ENCODE results near the gene LRFN2. TPM values are rescaled to one million over a fixed set of nuclear protein-coding genes. Genes with fewer than 3 reads are reported as not detected.

LRFN2 gene
- total and polyA plus RNA-seq, 2 experiments from 2014 or later = 0.29 to 2.5 TPM

DNA sequence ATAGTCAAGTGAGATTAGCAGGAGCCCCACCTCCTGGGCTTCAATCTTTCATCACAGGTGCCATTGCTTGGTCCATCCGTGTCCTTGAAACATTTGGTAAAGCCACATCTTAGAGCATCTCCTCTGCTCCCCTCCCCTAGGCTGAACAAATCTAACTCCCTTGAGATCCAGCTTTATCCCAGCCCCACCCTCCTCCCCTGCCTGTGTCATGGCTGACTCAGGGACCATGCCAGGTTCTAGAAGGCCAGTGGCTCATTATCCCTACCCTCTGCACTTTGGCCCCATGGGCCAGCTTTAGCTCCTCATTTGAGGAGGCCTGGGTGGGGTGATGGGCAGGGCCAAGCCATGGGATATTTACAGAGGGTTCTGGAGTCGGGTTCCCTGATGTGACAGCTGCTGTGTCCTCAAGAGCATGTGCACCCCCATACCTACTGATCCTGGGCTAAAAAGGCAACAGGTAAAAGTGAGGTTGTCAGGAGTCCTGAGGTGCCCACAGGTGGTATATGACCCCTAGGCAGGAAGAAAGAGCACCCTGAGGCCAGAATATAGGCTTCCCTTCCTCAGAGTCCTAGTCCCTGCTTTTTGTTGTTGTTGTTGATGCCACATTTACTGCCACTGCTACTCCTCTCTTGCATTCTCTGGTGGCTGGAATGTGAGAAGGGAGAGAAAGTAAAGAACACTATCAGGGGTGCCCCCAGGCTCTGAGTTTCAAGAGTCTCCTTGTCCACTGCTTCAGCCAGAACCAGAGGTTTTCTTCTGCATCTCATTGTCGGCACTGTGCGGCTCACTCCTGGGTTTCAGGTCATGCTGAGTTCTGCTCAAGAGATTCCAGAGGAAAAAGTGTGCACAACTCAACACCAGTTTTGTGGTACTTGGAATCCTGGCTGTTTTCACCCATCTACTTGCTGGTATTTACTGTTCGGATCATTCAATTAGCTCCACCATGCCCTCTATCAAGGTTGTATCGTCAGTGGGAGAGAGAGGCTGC, 228.4 kb downstream of the LRFN2 start:
- no peak overlapping the region; the same call in 1 of the 2 replicates for H3K27ac Mint-ChIP-seq
- Histone ChIP-seq H3K4me1 (ENCODE audit: insufficient read depth) (peaks cover 37% of the 10 kb centered on the region), H3K9me2 (ENCODE audit: insufficient read depth) (peaks cover 24% of the 10 kb centered on the region)

DNA sequence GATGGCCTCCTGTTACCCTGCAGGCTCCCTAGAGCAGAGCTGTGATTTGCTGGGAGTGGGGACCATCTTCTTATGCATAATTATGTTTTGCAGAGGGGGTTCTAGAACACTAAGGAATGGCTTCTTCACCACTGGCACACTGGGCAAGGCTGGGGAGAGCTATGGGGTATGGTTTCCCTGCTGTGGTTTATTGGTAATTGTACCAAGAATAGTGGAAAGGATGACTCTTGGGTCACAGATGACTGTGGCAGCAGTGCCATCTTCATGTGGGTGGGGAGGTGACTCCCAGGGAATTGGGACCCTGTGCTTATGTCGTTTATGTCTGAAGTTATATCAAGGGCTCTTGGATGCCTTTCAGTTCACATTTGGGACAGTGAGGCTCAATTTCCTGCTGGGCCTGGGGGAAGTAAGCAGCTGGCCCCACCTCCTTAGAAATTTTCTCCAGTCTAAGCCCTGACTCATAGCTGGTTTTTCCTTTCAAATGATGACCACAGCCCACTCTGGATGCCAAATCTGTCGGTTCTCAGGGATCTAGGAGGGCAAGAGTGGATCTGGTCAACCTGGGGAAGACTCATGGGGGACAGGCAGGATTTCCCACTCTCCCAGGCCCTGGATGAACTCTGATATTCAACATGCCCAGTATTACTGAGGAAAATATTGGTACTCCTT, 230.8 kb downstream of the LRFN2 start:
- Mint-ChIP-seq H3K27ac (no peak overlapping the region), H3K4me1 (peaks cover 24% of the 10 kb centered on the region), H3K9me3 (peaks cover 2% of the 10 kb centered on the region; the same call in 1 of the 3 replicates), H3K27me3 (ENCODE audit: insufficient read depth, low read depth, poor library complexity) (no peaks in the 10 kb centered on the region), H3K36me3 (ENCODE audit: low read depth) (no peaks in the 10 kb centered on the region), H3K4me3 (no peak overlapping the region)
- Histone ChIP-seq H3F3A (replicated peaks; ENCODE audit: low read depth) (no peaks in the 10 kb centered on the region), H3K4me1 (ENCODE audit: insufficient read depth) (peaks cover 14% of the 10 kb centered on the region), H3K27ac (ENCODE audit: low read depth) (no peak overlapping the region), H2AFZ (no peak overlapping the region), H3K27me3 (ENCODE audit: insufficient read depth) (no peaks in the 10 kb centered on the region), H3K79me2 (replicated peaks; ENCODE audit: insufficient read depth) (no peaks in the 10 kb centered on the region), H4K20me1 (replicated peaks; ENCODE audit: insufficient read depth) (no peaks in the 10 kb centered on the region), H3K9me2 (ENCODE audit: insufficient read depth) (peaks cover 24% of the 10 kb centered on the region), H3K4me2 (no peak overlapping the region), H3K36me3 (ENCODE audit: insufficient read depth) (no peaks in the 10 kb centered on the region), H3K4me3 (no peak overlapping the region)
- TF ChIP-seq EZH2phosphoT487 (IDR thresholded peaks at IDR 0.05; ENCODE audit: unreplicated experiment) = no peak
- ATAC-seq (no peak), DNase-seq (ENCODE audit: low spot score) (no peak)

More for the DNA sequence above, 228.4 kb downstream of the LRFN2 start:
- H3K36me3 Mint-ChIP-seq (ENCODE audit: low read depth) = no peaks in the 10 kb centered on the region
- Histone ChIP-seq H4K20me1 (replicated peaks; ENCODE audit: insufficient read depth) (no peaks in the 10 kb centered on the region), H3F3A (replicated peaks; ENCODE audit: low read depth) (no peaks in the 10 kb centered on the region), H3K4me2 (peak overlapping the region; percentile 21), H3K79me2 (replicated peaks; ENCODE audit: insufficient read depth) (no peaks in the 10 kb centered on the region), H3K27ac (ENCODE audit: low read depth) (peak overlapping the region; percentile 73; the same call in 1 of the 2 replicates), H3K27me3 (ENCODE audit: insufficient read depth) (no peaks in the 10 kb centered on the region), H3K4me3 (no peak overlapping the region), H2AFZ (no peak overlapping the region), H3K36me3 (ENCODE audit: insufficient read depth) (no peaks in the 10 kb centered on the region)
- H3K4me1 Mint-ChIP-seq = peaks cover 43% of the 10 kb centered on the region
- no peak overlapping the region for H3K4me3 Mint-ChIP-seq
- peak; percentile 45 for DNase-seq (ENCODE audit: low spot score)
- H3K9me3 Mint-ChIP-seq = peaks cover 2% of the 10 kb centered on the region; the same call in 1 of the 3 replicates
- ATAC-seq = peak; percentile 26
- no peak for TF ChIP-seq EZH2 (IDR thresholded peaks at IDR 0.05; ENCODE audit: low read depth, unreplicated experiment)
- TF ChIP-seq, protein P1, sequence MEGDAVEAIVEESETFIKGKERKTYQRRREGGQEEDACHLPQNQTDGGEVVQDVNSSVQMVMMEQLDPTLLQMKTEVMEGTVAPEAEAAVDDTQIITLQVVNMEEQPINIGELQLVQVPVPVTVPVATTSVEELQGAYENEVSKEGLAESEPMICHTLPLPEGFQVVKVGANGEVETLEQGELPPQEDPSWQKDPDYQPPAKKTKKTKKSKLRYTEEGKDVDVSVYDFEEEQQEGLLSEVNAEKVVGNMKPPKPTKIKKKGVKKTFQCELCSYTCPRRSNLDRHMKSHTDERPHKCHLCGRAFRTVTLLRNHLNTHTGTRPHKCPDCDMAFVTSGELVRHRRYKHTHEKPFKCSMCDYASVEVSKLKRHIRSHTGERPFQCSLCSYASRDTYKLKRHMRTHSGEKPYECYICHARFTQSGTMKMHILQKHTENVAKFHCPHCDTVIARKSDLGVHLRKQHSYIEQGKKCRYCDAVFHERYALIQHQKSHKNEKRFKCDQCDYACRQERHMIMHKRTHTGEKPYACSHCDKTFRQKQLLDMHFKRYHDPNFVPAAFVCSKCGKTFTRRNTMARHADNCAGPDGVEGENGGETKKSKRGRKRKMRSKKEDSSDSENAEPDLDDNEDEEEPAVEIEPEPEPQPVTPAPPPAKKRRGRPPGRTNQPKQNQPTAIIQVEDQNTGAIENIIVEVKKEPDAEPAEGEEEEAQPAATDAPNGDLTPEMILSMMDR (conservative IDR thresholded peaks at IDR 0.05; ENCODE audit: low read depth in 2 of 2) = 0 out of 4 replicates have a peak, but pooled peaks of 1 of the 2 experiments have one; percentile 13
- TF ChIP-seq STAT1 (IDR thresholded peaks at IDR 0.05; ENCODE audit: unreplicated experiment) = no peak
- H3K27me3 Mint-ChIP-seq (ENCODE audit: insufficient read depth, low read depth, poor library complexity) = no peaks in the 10 kb centered on the region

DNA sequence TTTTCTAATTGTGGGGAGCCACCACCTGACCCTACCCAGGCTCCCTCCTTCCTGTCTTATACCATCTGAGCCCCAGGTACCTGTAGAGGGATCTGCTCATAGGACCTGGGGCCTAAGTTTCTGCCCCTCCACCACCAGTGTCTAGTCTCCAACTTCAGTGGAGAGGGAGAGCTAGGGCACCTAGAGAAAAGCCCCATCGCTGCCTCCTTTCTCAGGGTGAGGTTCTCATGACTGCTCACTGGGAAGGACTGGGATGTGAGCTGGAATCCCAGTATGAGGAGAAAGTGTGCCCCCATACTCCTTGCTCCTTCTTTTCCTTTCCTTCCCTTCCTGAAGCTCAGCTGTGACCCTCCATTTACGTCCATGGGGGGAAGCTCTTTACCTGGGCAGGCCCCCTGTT, 231.6 kb downstream of the LRFN2 start:
- Histone ChIP-seq H3K27ac (ENCODE audit: low read depth) (no peak overlapping the region), H3F3A (replicated peaks; ENCODE audit: low read depth) (no peaks in the 10 kb centered on the region), H3K9me2 (ENCODE audit: insufficient read depth) (peaks cover 18% of the 10 kb centered on the region), H3K4me2 (no peak overlapping the region), H3K4me3 (no peak overlapping the region), H2AFZ (no peak overlapping the region), H3K4me1 (ENCODE audit: insufficient read depth) (peaks cover 13% of the 10 kb centered on the region), H4K20me1 (replicated peaks; ENCODE audit: insufficient read depth) (no peaks in the 10 kb centered on the region), H3K36me3 (ENCODE audit: insufficient read depth) (no peaks in the 10 kb centered on the region), H3K79me2 (replicated peaks; ENCODE audit: insufficient read depth) (no peaks in the 10 kb centered on the region), H3K27me3 (ENCODE audit: insufficient read depth) (no peaks in the 10 kb centered on the region)
- Mint-ChIP-seq H3K4me3 (no peak overlapping the region), H3K36me3 (ENCODE audit: low read depth) (no peaks in the 10 kb centered on the region), H3K27ac (no peak overlapping the region), H3K27me3 (ENCODE audit: insufficient read depth, low read depth, poor library complexity) (no peaks in the 10 kb centered on the region), H3K4me1 (peaks cover 19% of the 10 kb centered on the region), H3K9me3 (peaks cover 2% of the 10 kb centered on the region; the same call in 1 of the 3 replicates)
- ATAC-seq = no peak
- no peak for DNase-seq (ENCODE audit: low spot score)
- TF ChIP-seq JUNB (IDR thresholded peaks at IDR 0.05; ENCODE audit: unreplicated experiment) = no peak
- TF ChIP-seq, protein P2, sequence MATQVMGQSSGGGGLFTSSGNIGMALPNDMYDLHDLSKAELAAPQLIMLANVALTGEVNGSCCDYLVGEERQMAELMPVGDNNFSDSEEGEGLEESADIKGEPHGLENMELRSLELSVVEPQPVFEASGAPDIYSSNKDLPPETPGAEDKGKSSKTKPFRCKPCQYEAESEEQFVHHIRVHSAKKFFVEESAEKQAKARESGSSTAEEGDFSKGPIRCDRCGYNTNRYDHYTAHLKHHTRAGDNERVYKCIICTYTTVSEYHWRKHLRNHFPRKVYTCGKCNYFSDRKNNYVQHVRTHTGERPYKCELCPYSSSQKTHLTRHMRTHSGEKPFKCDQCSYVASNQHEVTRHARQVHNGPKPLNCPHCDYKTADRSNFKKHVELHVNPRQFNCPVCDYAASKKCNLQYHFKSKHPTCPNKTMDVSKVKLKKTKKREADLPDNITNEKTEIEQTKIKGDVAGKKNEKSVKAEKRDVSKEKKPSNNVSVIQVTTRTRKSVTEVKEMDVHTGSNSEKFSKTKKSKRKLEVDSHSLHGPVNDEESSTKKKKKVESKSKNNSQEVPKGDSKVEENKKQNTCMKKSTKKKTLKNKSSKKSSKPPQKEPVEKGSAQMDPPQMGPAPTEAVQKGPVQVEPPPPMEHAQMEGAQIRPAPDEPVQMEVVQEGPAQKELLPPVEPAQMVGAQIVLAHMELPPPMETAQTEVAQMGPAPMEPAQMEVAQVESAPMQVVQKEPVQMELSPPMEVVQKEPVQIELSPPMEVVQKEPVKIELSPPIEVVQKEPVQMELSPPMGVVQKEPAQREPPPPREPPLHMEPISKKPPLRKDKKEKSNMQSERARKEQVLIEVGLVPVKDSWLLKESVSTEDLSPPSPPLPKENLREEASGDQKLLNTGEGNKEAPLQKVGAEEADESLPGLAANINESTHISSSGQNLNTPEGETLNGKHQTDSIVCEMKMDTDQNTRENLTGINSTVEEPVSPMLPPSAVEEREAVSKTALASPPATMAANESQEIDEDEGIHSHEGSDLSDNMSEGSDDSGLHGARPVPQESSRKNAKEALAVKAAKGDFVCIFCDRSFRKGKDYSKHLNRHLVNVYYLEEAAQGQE (IDR thresholded peaks at IDR 0.05; ENCODE audit: unreplicated experiment) = no peak
- no peak for TF ChIP-seq EZH2phosphoT487 (IDR thresholded peaks at IDR 0.05; ENCODE audit: unreplicated experiment)
- TF ChIP-seq, protein P3, sequence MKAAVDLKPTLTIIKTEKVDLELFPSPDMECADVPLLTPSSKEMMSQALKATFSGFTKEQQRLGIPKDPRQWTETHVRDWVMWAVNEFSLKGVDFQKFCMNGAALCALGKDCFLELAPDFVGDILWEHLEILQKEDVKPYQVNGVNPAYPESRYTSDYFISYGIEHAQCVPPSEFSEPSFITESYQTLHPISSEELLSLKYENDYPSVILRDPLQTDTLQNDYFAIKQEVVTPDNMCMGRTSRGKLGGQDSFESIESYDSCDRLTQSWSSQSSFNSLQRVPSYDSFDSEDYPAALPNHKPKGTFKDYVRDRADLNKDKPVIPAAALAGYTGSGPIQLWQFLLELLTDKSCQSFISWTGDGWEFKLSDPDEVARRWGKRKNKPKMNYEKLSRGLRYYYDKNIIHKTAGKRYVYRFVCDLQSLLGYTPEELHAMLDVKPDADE (IDR thresholded peaks at IDR 0.05) = no peak
- TF ChIP-seq ZNF114 (CRISPR knock-in tag; IDR thresholded peaks at IDR 0.05) = no peak
- TF ChIP-seq NANOG (IDR thresholded peaks at IDR 0.05; ENCODE audit: borderline replicate concordance) = no peak
- TF ChIP-seq ZNF331 (CRISPR knock-in tag; IDR thresholded peaks at IDR 0.05; ENCODE audit: low read depth) = no peak
- TF ChIP-seq EZH2 (IDR thresholded peaks at IDR 0.05; ENCODE audit: low read depth, unreplicated experiment) = no peak

Data from GM23338 (cell line).